GM23338 (cell line): ENCODE measurements around the gene CANT1.

Experiments used
- CTCF ChIP-seq, 2 experiments: fragments of 200-600 bp in 1 of 2; sonication (generic) in 1 of 2; conservative IDR thresholded peaks; 2 replicates each; pipeline versions ENCODE4 v1.5.1 to v1.6.1; 2016 to 2017; ENCODE audit warnings: antibody characterized with exemption in 2 of 2, low read depth in 2 of 2, mild to moderate bottlenecking in 2 of 2, moderate library complexity in 1 of 2
- EZH2 ChIP-seq: fragments of 200-600 bp; sonication (generic); IDR thresholded peaks from one replicate; pipeline ENCODE4 v1.8.0; 2017; ENCODE audit warnings: antibody characterized with exemption, mild to moderate bottlenecking, low read depth; ENCODE audit not compliant: unreplicated experiment
- POLR2AphosphoS5 ChIP-seq: IDR thresholded peaks from 2 replicates; pipeline ENCODE4 v1.6.1; 2016; ENCODE audit warnings: antibody characterized with exemption, low read depth
- ZNF331 ChIP-seq: fragments of 250-450 bp; sonication (Bioruptor Pico); IDR thresholded peaks from 2 replicates; pipeline ENCODE4 v1.5.0; 2020; ENCODE audit warnings: low read depth, mild to moderate bottlenecking, moderate library complexity
- ZNF462 ChIP-seq: fragments of 250-450 bp; sonication (Bioruptor Pico); IDR thresholded peaks from 2 replicates; pipeline ENCODE4 v1.5.0; 2020; ENCODE audit warnings: mild to moderate bottlenecking, moderate library complexity

- TF ChIP-seq CTCF (conservative IDR thresholded peaks at IDR 0.05; ENCODE audit: low read depth in 2 of 2) (peak; percentile 64 to 72), POLR2AphosphoS5 (no peak), EZH2 (no peak), ZNF331 (CRISPR knock-in tag) (no peak), ZNF462 (CRISPR knock-in tag) (no peak)
Measured at GRCh38 chr17:79019632-79020584, 10.3 kb upstream of the CANT1 start.
